BJ (cell line): ENCODE measurements around the gene ANKFN1. TPM values are rescaled to one million over a fixed set of nuclear protein-coding genes. Genes with fewer than 3 reads are reported as not detected.

Experiments used
- CTCF ChIA-PET: fragments of 350-600 bp; formaldehyde crosslinking; extraction: SDS; loops from one replicate; lab custom pipeline; 2021; ENCODE audit warnings: antibody characterized with exemption, inconsistent platforms; lab: Yijun Ruan, JAX
- POLR2A ChIA-PET: fragments of 300-600 bp; sonication (Branson Sonifier 250); formaldehyde crosslinking; extraction: SDS; loops from one replicate; lab custom pipeline; 2021; ENCODE audit warnings: antibody characterized with exemption; lab: Charles Lee
- DNase-seq: peaks from one replicate; pipeline ENCODE4 v3.0.0-alpha.2; 2011; ENCODE audit warnings: low read depth
- H3K27me3 ChIP-seq: 2 replicates; pipeline ENCODE4 v1.6.0; 2011; ENCODE audit warnings: low read length; ENCODE audit not compliant: control insufficient read depth, insufficient read depth
- H3K36me3 ChIP-seq: 2 replicates; pipeline ENCODE4 v1.5.1; 2011; ENCODE audit warnings: low read length; ENCODE audit not compliant: control insufficient read depth, insufficient read depth
- H3K4me3 ChIP-seq: 2 replicates; pipeline ENCODE4 v1.5.1; 2011; ENCODE audit warnings: low read depth, mild to moderate bottlenecking, control low read depth, low read length
- polyA plus RNA-seq: library from polyadenylated mRNA; depleted of rRNA; stranded (reverse); fragments of >200 nt; gene quantifications from 2 replicates; pipeline ENCODE4 v1.2.3, GENCODE V29; 2011
- TF ChIP-seq, protein P1 (sequence below): IDR thresholded peaks from 2 replicates; pipeline ENCODE4 v1.5.1; 2011; ENCODE audit warnings: low read depth, mild to moderate bottlenecking, control low read depth, inconsistent platforms, low read length, moderate library complexity; ENCODE audit not compliant: insufficient read depth

ANKFN1 gene
- polyA plus RNA-seq, 1 experiment: 0.06 TPM

- TF ChIP-seq, protein P1, sequence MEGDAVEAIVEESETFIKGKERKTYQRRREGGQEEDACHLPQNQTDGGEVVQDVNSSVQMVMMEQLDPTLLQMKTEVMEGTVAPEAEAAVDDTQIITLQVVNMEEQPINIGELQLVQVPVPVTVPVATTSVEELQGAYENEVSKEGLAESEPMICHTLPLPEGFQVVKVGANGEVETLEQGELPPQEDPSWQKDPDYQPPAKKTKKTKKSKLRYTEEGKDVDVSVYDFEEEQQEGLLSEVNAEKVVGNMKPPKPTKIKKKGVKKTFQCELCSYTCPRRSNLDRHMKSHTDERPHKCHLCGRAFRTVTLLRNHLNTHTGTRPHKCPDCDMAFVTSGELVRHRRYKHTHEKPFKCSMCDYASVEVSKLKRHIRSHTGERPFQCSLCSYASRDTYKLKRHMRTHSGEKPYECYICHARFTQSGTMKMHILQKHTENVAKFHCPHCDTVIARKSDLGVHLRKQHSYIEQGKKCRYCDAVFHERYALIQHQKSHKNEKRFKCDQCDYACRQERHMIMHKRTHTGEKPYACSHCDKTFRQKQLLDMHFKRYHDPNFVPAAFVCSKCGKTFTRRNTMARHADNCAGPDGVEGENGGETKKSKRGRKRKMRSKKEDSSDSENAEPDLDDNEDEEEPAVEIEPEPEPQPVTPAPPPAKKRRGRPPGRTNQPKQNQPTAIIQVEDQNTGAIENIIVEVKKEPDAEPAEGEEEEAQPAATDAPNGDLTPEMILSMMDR: no peak
- no peaks in the 10 kb centered on the region for H3K27me3 ChIP-seq
Observed at GRCh38 chr17:56165072-56165641, 11.9 kb downstream of the ANKFN1 start.

DNA sequence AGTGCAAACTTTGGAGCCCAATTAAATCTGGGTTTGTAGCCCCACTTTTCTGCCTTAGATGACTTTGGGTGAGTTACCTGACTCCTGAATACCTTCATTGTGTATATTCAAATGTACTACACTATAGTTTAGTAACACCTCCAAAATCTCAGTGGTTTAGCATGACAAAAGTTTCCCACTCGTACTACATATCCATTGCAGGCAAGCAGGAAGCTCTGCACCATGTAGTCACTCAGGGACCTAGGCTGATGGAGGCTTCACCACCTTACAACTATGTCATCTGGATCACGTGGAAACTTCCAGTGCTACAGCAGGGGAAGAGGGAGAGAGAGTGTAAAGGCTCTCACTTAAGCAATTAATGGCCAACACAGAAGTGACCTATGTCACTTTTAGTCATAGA, 14.2 kb downstream of the ANKFN1 start:
- H3K36me3 ChIP-seq: no peaks in the 10 kb centered on the region
- H3K27me3 ChIP-seq: no peaks in the 10 kb centered on the region
- no peak for DNase-seq
- ChIA-PET CTCF (no interaction called here), POLR2A (no interaction called here)
- H3K4me3 ChIP-seq: no peak overlapping the region
- TF ChIP-seq, protein P1: no peak

More at GRCh38 chr17:56165072-56165641, 11.9 kb downstream of the ANKFN1 start:
- no peaks in the 10 kb centered on the region for H3K36me3 ChIP-seq
- no peak overlapping the region for H3K4me3 ChIP-seq
- no peak for DNase-seq
- ChIA-PET CTCF (interaction anchor here (1.4 to 1.7 kb wide), 2 partner anchors 11 to 16 kb away, joined by 3 to 6 read pairs; no protein-coding TSS in a partner anchor), POLR2A (interaction anchor here (0.6 to 0.8 kb wide), 2 partner anchors 21 to 125 kb away, joined by 3 read pairs; no protein-coding TSS in a partner anchor)

- Histone ChIP-seq H3K4me3 (no peak overlapping the region), H3K36me3 (no peaks in the 10 kb centered on the region), H3K27me3 (no peaks in the 10 kb centered on the region)
- POLR2A ChIA-PET: no interaction called here
- TF ChIP-seq, protein P1: no peak
- no peak for DNase-seq
- CTCF ChIA-PET: interaction anchor here (0.9 kb wide), 1 partner anchor 29 kb away, joined by 3 read pairs; no protein-coding TSS in a partner anchor
Observed at GRCh38 chr17:56169621-56170020, 16.3 kb downstream of the ANKFN1 start.

DNA sequence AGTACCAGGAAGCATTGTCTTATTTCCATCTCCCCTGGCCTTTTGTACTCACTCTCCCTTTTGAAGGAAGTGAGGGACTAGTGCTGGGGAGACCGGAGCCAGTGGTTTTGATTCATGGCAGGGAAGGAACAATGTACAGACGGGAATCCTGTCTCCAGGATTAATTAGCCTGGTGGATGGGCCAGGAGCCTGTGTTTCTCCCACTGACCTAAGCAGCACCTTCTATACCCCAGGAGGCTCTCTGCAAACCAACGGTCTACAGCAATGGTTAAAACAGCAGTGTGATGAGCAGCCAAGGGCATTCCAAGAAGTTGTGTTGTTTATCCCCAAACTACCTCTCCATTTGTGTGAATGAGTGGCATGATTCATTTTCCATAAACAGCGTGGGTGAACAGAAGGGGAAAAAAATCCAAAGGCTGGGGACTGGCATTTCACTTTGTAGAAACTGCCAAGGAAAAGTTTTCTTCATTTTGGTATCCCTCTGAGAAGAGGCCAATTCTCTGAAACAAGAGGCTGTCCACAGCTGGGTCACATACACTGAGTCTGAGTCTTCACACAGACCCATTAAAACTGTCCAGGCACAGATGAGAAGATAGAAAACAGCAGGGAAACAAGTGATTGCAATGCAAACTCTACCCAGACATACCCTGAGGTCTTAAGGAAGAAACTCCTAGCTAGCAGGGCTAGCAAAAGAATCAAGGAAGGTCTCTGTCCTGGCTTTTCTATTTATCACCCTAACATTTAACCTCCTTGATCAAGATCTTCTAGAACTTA, 18.1 kb downstream of the ANKFN1 start:
- TF ChIP-seq, protein P1: no peak
- no peak for DNase-seq
- no peaks in the 10 kb centered on the region for H3K36me3 ChIP-seq
- CTCF ChIA-PET: interaction anchor here (1.9 kb wide), 1 partner anchor 14 kb away, joined by 4 read pairs; no protein-coding TSS in a partner anchor
- POLR2A ChIA-PET: no interaction called here
- H3K27me3 ChIP-seq: no peaks in the 10 kb centered on the region
- H3K4me3 ChIP-seq: no peak overlapping the region

DNA sequence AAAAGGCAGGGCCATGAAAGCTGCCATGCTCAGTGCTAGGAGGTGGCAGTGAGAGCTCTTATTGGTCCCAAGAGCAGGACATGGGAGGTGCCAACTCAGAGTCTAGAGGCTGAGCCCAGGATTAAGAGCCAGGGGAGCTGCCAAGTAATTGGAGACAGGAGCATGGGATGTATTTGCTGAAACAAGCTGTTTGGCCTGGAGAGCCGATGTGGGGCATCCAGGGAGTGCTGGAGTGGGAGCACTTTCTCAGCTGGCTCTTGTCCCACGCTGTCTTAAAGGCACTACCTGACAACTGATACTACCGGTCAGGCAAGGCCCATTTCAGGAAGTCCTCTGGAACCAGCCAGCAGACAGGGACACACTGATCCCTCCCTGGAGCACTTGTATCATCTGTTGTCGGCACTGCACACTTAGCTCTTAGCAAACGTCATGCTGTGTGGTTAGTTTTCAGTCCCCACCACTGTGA, 19.3 kb downstream of the ANKFN1 start:
- TF ChIP-seq, protein P1: no peak
- CTCF ChIA-PET: interaction anchor here (1.5 to 1.9 kb wide), 2 partner anchors 16 to 147 kb away, joined by 4 read pairs; no protein-coding TSS in a partner anchor
- H3K4me3 ChIP-seq: no peak overlapping the region
- no peaks in the 10 kb centered on the region for H3K27me3 ChIP-seq
- no peak for DNase-seq
- H3K36me3 ChIP-seq: no peaks in the 10 kb centered on the region
- POLR2A ChIA-PET: no interaction called here
